GM12878 (cell line): Measurements from ENCODE around the gene EGF.

ENCODE experiments used
- BCL3 ChIP-seq: IDR thresholded peaks from 2 replicates; pipeline ENCODE4 v1.6.1; 2011; ENCODE audit warnings: borderline replicate concordance, low read depth, mild to moderate bottlenecking, moderate library complexity, low read length; ENCODE audit not compliant: insufficient read depth, poor library complexity, severe bottlenecking
- CHD2 ChIP-seq: IDR thresholded peaks from 2 replicates; pipeline ENCODE4 v1.6.1; 2011; ENCODE audit warnings: low read depth, low read length, improper control_type of control experiment, borderline replicate concordance
- CTCF ChIP-seq, 3 experiments: IDR thresholded peaks in 2 of 3; conservative IDR thresholded peaks in 1 of 3; 2 replicates each; pipeline ENCODE4 v1.5.1; 2011; ENCODE audit warnings: low read depth in 3 of 3, low read length in 3 of 3, mild to moderate bottlenecking in 3 of 3, control low read depth in 2 of 3, moderate library complexity in 2 of 3, inconsistent platforms in 1 of 3, mixed read lengths in 1 of 3; ENCODE audit not compliant: control insufficient read depth in 2 of 3, insufficient read depth in 1 of 3; ENCODE audit errors: extremely low read depth in 1 of 3
- EZH2 ChIP-seq: IDR thresholded peaks from 2 replicates; pipeline ENCODE4 v1.6.1; 2012; ENCODE audit warnings: low read depth, mild to moderate bottlenecking, control low read depth, inconsistent platforms, low read length, borderline replicate concordance; ENCODE audit not compliant: control insufficient read depth
- GABPA ChIP-seq: IDR thresholded peaks from 2 replicates; pipeline ENCODE4 v1.6.1; 2014; ENCODE audit warnings: antibody characterized with exemption, low read depth, mild to moderate bottlenecking, inconsistent platforms
- KAT2A ChIP-seq: conservative IDR thresholded peaks from 2 replicates; pipeline ENCODE4 v1.6.1; 2011; ENCODE audit warnings: low read depth, low read length; ENCODE audit not compliant: control insufficient read depth
- NFXL1 ChIP-seq: fragments of 450-650 bp; IDR thresholded peaks from 2 replicates; pipeline ENCODE4 v1.6.1; 2017; ENCODE audit warnings: antibody characterized with exemption, mild to moderate bottlenecking, borderline replicate concordance
- NR2C2 ChIP-seq: IDR thresholded peaks from 2 replicates; pipeline ENCODE4 v1.6.1; 2011; ENCODE audit warnings: borderline replicate concordance, low read depth; ENCODE audit not compliant: control insufficient read depth, insufficient read length
- POLR2A ChIP-seq: IDR thresholded peaks from 2 replicates; pipeline ENCODE4 v1.6.1; 2011; ENCODE audit warnings: low read depth, mild to moderate bottlenecking, low read length
- SMC3 ChIP-seq: IDR thresholded peaks from 2 replicates; pipeline ENCODE4 v1.6.1; 2011; ENCODE audit warnings: low read length, improper control_type of control experiment, borderline replicate concordance
- TCF7 ChIP-seq: IDR thresholded peaks from 2 replicates; pipeline ENCODE4 v1.6.1; 2014; ENCODE audit warnings: antibody characterized with exemption, borderline replicate concordance
- USF2 ChIP-seq: IDR thresholded peaks from 2 replicates; pipeline ENCODE4 v1.6.1; 2011; ENCODE audit warnings: low read depth, low read length, improper control_type of control experiment, borderline replicate concordance
- TF ChIP-seq, protein P1 (sequence below): IDR thresholded peaks from 2 replicates; pipeline ENCODE4 v1.6.1; 2012; ENCODE audit warnings: mild to moderate bottlenecking, low read depth, low read length

- TF ChIP-seq POLR2A = no peak
- TF ChIP-seq EZH2 = no peak
- TF ChIP-seq, protein P1, sequence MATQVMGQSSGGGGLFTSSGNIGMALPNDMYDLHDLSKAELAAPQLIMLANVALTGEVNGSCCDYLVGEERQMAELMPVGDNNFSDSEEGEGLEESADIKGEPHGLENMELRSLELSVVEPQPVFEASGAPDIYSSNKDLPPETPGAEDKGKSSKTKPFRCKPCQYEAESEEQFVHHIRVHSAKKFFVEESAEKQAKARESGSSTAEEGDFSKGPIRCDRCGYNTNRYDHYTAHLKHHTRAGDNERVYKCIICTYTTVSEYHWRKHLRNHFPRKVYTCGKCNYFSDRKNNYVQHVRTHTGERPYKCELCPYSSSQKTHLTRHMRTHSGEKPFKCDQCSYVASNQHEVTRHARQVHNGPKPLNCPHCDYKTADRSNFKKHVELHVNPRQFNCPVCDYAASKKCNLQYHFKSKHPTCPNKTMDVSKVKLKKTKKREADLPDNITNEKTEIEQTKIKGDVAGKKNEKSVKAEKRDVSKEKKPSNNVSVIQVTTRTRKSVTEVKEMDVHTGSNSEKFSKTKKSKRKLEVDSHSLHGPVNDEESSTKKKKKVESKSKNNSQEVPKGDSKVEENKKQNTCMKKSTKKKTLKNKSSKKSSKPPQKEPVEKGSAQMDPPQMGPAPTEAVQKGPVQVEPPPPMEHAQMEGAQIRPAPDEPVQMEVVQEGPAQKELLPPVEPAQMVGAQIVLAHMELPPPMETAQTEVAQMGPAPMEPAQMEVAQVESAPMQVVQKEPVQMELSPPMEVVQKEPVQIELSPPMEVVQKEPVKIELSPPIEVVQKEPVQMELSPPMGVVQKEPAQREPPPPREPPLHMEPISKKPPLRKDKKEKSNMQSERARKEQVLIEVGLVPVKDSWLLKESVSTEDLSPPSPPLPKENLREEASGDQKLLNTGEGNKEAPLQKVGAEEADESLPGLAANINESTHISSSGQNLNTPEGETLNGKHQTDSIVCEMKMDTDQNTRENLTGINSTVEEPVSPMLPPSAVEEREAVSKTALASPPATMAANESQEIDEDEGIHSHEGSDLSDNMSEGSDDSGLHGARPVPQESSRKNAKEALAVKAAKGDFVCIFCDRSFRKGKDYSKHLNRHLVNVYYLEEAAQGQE = no peak
- TF ChIP-seq GABPA = no peak
- TF ChIP-seq BCL3 = no peak
- TF ChIP-seq TCF7 = no peak
- no peak for TF ChIP-seq CTCF (IDR thresholded peaks at IDR 0.05 in 2 of 3, conservative IDR thresholded peaks at IDR 0.05 in 1 of 3; ENCODE audit: control insufficient read depth in 2 of 3, extremely low read depth in 1 of 3, insufficient read depth in 1 of 3, low read depth in 3 of 3, low read length in 3 of 3)
- TF ChIP-seq KAT2A = no peak
- TF ChIP-seq USF2 = no peak
- no peak for TF ChIP-seq NFXL1
- no peak for TF ChIP-seq NR2C2
- TF ChIP-seq SMC3 = no peak
- no peak for TF ChIP-seq CHD2
These were observed 55.3 kb downstream of the EGF start for GRCh38 chr4:109967798-109968520.
